HG02623 (cell line): Measurements from ENCODE around the gene VDAC1.
"Not testable (repeated sequence)": the region's sequence is repeated elsewhere in the genome, so short reads cannot be mapped to it uniquely, and the experiment has no call there.

ENCODE experiments used
- ATAC-seq: cut with Tn5 transposase; IDR thresholded peaks from one replicate; pipeline ENCODE4 v1.9.1; 2021; ENCODE audit warnings: moderate library complexity; ENCODE audit not compliant: unreplicated experiment

The VDAC1 gene

GRCh38 chr5:133944263-133945185 is 60.3 kb downstream of the VDAC1 start:
- no peak for ATAC-seq

GRCh38 chr5:133943475-133943817 is 61.3 kb downstream of the VDAC1 start:
- no peak for ATAC-seq

GRCh38 chr5:133942614-133943474 is 61.9 kb downstream of the VDAC1 start:
- no peak for ATAC-seq

GRCh38 chr5:133941456-133942196 is 63.1 kb downstream of the VDAC1 start:
- no peak for ATAC-seq

GRCh38 chr5:133939668-133940067 is 65.1 kb downstream of the VDAC1 start:
- no peak for ATAC-seq

GRCh38 chr5:133938929-133939328 is 65.8 kb downstream of the VDAC1 start:
- peak; percentile 66 for ATAC-seq

GRCh38 chr5:133938039-133938821 is 66.5 kb downstream of the VDAC1 start:
- no peak for ATAC-seq

- ATAC-seq: not testable (repeated sequence)
Observed at GRCh38 chr5:133937628-133938027, 67.1 kb downstream of the VDAC1 start.

- ATAC-seq: no peak
Observed at GRCh38 chr5:133936651-133937015, 68.1 kb downstream of the VDAC1 start.

- not testable (repeated sequence) for ATAC-seq
Observed at GRCh38 chr5:133935991-133936650, 68.7 kb downstream of the VDAC1 start.

GRCh38 chr5:133935667-133935940 is 69.2 kb downstream of the VDAC1 start:
- ATAC-seq: no peak

- no peak for ATAC-seq
Observed at GRCh38 chr5:133934822-133935666, 69.7 kb downstream of the VDAC1 start.

- no peak for ATAC-seq
Observed at GRCh38 chr5:133934311-133934710, 70.5 kb downstream of the VDAC1 start.

- no peak for ATAC-seq
Observed at GRCh38 chr5:133933670-133934295, 71.0 kb downstream of the VDAC1 start.

GRCh38 chr5:133933169-133933509 is 71.6 kb downstream of the VDAC1 start:
- ATAC-seq: no peak

GRCh38 chr5:133932441-133933168 is 72.2 kb downstream of the VDAC1 start:
- no peak for ATAC-seq

- ATAC-seq: no peak
Observed at GRCh38 chr5:133931546-133931945, 73.2 kb downstream of the VDAC1 start.

GRCh38 chr5:133930813-133931090 is 74.0 kb downstream of the VDAC1 start:
- ATAC-seq: no peak
